Urinary bladder (tissue), 4 donors: Measurements from ENCODE around the gene CAND1. TPM values are rescaled to one million over a fixed set of nuclear protein-coding genes. Genes with fewer than 3 reads are reported as not detected.

Experiments
- DNase-seq: peaks from one replicate; pipeline ENCODE4 v3.0.0-alpha.2; 2015; ENCODE audit errors: extremely low spot score
- H3K27ac ChIP-seq: one replicate; pipeline ENCODE4 v1.5.1; 2013; ENCODE audit warnings: low read depth, mild to moderate bottlenecking, moderate library complexity
- H3K36me3 ChIP-seq: one replicate; pipeline ENCODE4 v1.6.1; 2013; ENCODE audit warnings: mild to moderate bottlenecking, moderate library complexity; ENCODE audit not compliant: insufficient read depth
- H3K4me1 ChIP-seq: one replicate; pipeline ENCODE4 v1.6.1; 2013; ENCODE audit warnings: mild to moderate bottlenecking, moderate library complexity; ENCODE audit not compliant: insufficient read depth
- H3K4me3 ChIP-seq: one replicate; pipeline ENCODE4 v1.5.1; 2013; ENCODE audit warnings: low read depth, low read length
- WGBS: extraction: QIAGEN DNeasy Blood & Tissue Kit; methylation state at CpG from one replicate; pipeline ENCODE4 v1.1.7; 2013; 5-methylcytosine and 5-hydroxymethylcytosine counted together
- polyA plus RNA-seq: library from polyadenylated mRNA; stranded (reverse); fragments of 200-250 nt; gene quantifications from one replicate; pipeline ENCODE4 v1.2.3, GENCODE V29; 2013
- total RNA-seq: library from RNA; depleted of rRNA; stranded (reverse); fragments of >200 nt; gene quantifications from one replicate; pipeline ENCODE4 v1.2.3, GENCODE V29; 2014
- donor health status: healthy with polysubstance abuse.
- donor health status: healthy.

The CAND1 gene
- total and polyA plus RNA-seq, 2 donors: 51.0 to 210 TPM

- WGBS: 82% methylated on average over 6 of the region's 6 CpGs
Observed at GRCh38 chr12:67362526-67362925, 93.4 kb downstream of the CAND1 start.

DNA sequence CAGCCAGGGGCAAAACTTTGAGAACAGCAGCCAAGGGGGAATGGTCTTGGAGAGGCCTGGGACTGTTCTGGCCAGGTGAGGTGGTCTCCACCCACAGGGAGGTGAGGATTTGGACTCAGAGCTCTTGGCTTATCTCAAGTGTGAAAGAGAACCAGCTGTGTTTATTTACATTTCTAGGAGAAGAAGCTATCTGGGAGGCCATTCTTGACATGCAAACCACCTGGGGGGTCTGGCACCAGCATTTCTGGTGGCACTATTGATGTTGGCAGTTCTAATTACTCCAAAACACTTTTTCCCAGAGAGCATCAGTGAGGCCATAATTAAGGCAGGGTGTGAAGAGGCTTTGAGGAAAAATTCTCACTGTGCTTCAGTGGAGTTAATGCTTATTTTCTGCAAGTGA is 95.1 kb downstream of the CAND1 start:
- Histone ChIP-seq H3K4me3 (no peak overlapping the region), H3K36me3 (no peaks in the 10 kb centered on the region), H3K4me1 (no peaks in the 10 kb centered on the region), H3K27ac (no peak overlapping the region)
- no peak for DNase-seq

More at GRCh38 chr12:67362526-67362925, 93.4 kb downstream of the CAND1 start:
- no peak overlapping the region for H3K4me3 ChIP-seq
- DNase-seq: no peak
- no peak overlapping the region for H3K27ac ChIP-seq
- H3K36me3 ChIP-seq: no peaks in the 10 kb centered on the region
- H3K4me1 ChIP-seq: no peaks in the 10 kb centered on the region

DNA sequence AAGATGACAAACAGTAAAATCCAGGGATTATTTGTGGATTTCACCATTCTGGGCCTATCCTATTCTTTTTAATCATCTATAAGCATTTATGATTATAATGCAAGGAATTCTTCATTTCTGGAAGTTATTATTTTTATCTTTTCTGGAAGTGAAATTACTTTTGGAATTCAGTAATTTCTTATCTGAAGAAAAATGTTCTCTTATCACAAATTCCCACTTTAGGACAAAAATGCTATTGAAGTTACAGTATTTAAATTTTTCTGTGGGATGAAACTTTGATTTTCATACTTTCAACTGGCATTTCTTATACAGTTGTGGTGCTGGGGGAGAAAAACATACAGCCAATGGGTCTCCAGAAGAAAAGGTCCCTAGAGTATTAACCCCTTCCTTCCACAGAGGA is 96.0 kb downstream of the CAND1 start:
- Histone ChIP-seq H3K4me3 (no peak overlapping the region), H3K36me3 (no peaks in the 10 kb centered on the region), H3K4me1 (no peaks in the 10 kb centered on the region), H3K27ac (no peak overlapping the region)
- no peak for DNase-seq

DNA sequence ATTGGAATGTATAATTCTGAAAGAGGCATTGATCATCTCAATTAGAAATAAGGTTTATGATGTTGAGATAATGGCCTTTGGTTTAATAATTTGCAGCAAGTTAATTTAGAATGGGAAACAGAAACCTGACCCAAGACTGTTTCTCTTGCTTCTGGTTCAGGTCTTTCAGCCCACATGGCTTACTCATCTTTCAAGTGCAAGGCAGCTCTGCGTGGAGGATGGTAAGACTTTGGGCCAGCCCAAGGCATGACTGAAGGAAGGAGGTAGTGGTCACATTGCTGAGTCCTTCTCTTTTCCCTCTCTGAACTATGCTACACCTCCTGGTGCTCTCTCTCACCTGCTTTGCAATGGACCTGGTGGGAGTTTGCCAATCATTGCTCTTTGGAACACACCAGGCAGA is 98.7 kb downstream of the CAND1 start:
- H3K4me1 ChIP-seq: no peaks in the 10 kb centered on the region
- H3K27ac ChIP-seq: no peak overlapping the region
- no peak overlapping the region for H3K4me3 ChIP-seq
- 92% methylated on average over 1 of the region's 1 CpG for WGBS
- DNase-seq: no peak
- H3K36me3 ChIP-seq: no peaks in the 10 kb centered on the region
